SK-N-SH (cell line): ENCODE data around the gene ZBED5. TPM values are rescaled to one million over a fixed set of nuclear protein-coding genes. Genes with fewer than 3 reads are reported as not detected.

ENCODE experiments used
- CTCF ChIA-PET: fragments of 300-600, 350-600 bp; formaldehyde crosslinking; extraction: SDS; loops from one replicate; lab custom pipeline; 2021; lab: Yijun Ruan, JAX
- POLR2A ChIA-PET: fragments of 350-600 bp; sonication (Branson Sonifier 250); formaldehyde crosslinking; extraction: SDS; loops from one replicate; lab custom pipeline; 2020; ENCODE audit warnings: antibody characterized with exemption, inconsistent platforms; lab: Yijun Ruan, JAX
- DNase-seq: peaks from one replicate; pipeline ENCODE4 v3.0.0; 2012
- H2AFZ ChIP-seq: fragments of 200-600 bp; sonication (generic); 2 replicates; pipeline ENCODE4 v1.8.1; 2016; ENCODE audit warnings: antibody characterized with exemption, mild to moderate bottlenecking, low read depth
- H3F3A ChIP-seq: fragments of 200-600 bp; sonication (generic); replicated peaks from 2 replicates; pipeline ENCODE3; 2016; ENCODE audit warnings: antibody characterized with exemption, mild to moderate bottlenecking; ENCODE audit not compliant: insufficient read depth
- H3K27ac ChIP-seq, 2 experiments: fragments of 200-500 bp in 1 of 2; fragments of 200-600 bp in 1 of 2; sonication (Bioruptor generic) in 1 of 2; sonication (generic), shearing (Covaris generic) in 1 of 2; 2 replicates each; pipeline versions ENCODE4 v1.5.1 to v1.6.1; 2014 to 2016; ENCODE audit warnings: low read depth in 2 of 2, inconsistent platforms in 1 of 2, low read length in 1 of 2, mild to moderate bottlenecking in 1 of 2, mixed read lengths in 1 of 2
- H3K27me3 ChIP-seq: fragments of 200-600 bp; sonication (generic), shearing (Covaris generic); 2 replicates; pipeline ENCODE4 v1.6.1; 2016; ENCODE audit warnings: mixed run types; ENCODE audit not compliant: insufficient read depth
- H3K36me3 ChIP-seq, 2 experiments: fragments of 200-500 bp in 1 of 2; fragments of 200-600 bp in 1 of 2; sonication (Bioruptor generic) in 1 of 2; sonication (generic) in 1 of 2; replicated peaks in 1 of 2; 2 replicates each; pipeline versions ENCODE3 to v1.5.1; 2014 to 2016; ENCODE audit warnings: low read length in 1 of 2, mild to moderate bottlenecking in 1 of 2; ENCODE audit not compliant: insufficient read depth in 2 of 2, control insufficient read depth in 1 of 2
- H3K4me1 ChIP-seq, 2 experiments: fragments of 200-500 bp in 1 of 2; fragments of 200-600 bp in 1 of 2; sonication (Bioruptor generic) in 1 of 2; sonication (generic), shearing (Covaris generic) in 1 of 2; 2 replicates each; pipeline versions ENCODE4 v1.5.1 to v1.6.1; 2014 to 2016; ENCODE audit warnings: low read depth in 1 of 2, low read length in 1 of 2, mixed run types in 1 of 2; ENCODE audit not compliant: insufficient read depth in 2 of 2, control insufficient read depth in 1 of 2
- H3K4me2 ChIP-seq: fragments of 200-600 bp; sonication (generic), shearing (Covaris generic); 2 replicates; pipeline ENCODE4 v1.6.1; 2017; ENCODE audit warnings: mixed run types
- H3K4me3 ChIP-seq, 2 experiments: fragments of 200-500 bp in 1 of 2; fragments of 200-600 bp in 1 of 2; sonication (Bioruptor generic) in 1 of 2; sonication (generic), shearing (Covaris generic) in 1 of 2; 2 replicates each; pipeline versions ENCODE4 v1.5.1 to v1.8.1; 2014 to 2016; ENCODE audit warnings: low read depth in 2 of 2, inconsistent platforms in 1 of 2, low read length in 1 of 2, mild to moderate bottlenecking in 1 of 2, mixed read lengths in 1 of 2, moderate library complexity in 1 of 2
- H3K79me2 ChIP-seq: fragments of 200-600 bp; sonication (generic); 2 replicates; pipeline ENCODE4 v1.8.1; 2017; ENCODE audit warnings: mild to moderate bottlenecking; ENCODE audit not compliant: insufficient read depth
- H3K9ac ChIP-seq: fragments of 200-600 bp; sonication (generic); 2 replicates; pipeline ENCODE4 v1.6.1; 2017; ENCODE audit warnings: mixed run types
- H3K9me2 ChIP-seq: fragments of 200-600 bp; sonication (generic); 2 replicates; pipeline ENCODE4 v1.6.1; 2017; ENCODE audit warnings: mixed run types
- H3K9me3 ChIP-seq: fragments of 200-600 bp; sonication (generic); 2 replicates; pipeline ENCODE4 v1.6.1; 2017; ENCODE audit warnings: mixed run types, mild to moderate bottlenecking, moderate library complexity
- H4K20me1 ChIP-seq: fragments of 200-600 bp; sonication (generic); 2 replicates; pipeline ENCODE4 v1.6.1; 2017; ENCODE audit warnings: mild to moderate bottlenecking, mixed run types; ENCODE audit not compliant: insufficient read depth
- CHD2 ChIP-seq: fragments of 150-350 bp; IDR thresholded peaks from 2 replicates; pipeline ENCODE4 v1.6.1; 2018; ENCODE audit warnings: low read length; ENCODE audit not compliant: partially characterized antibody
- CTCF ChIP-seq: fragments of 200-600 bp; sonication (generic); IDR thresholded peaks from 2 replicates; pipeline ENCODE4 v1.6.1; 2017; ENCODE audit warnings: antibody characterized with exemption, mild to moderate bottlenecking, moderate library complexity
- ELF1 ChIP-seq: IDR thresholded peaks from 2 replicates; pipeline ENCODE4 v1.4.0; 2012
- EZH2phosphoT487 ChIP-seq: fragments of 200-600 bp; sonication (generic); IDR thresholded peaks from 2 replicates; pipeline ENCODE4 v1.6.1; 2017; ENCODE audit warnings: low read depth, mixed run types, mild to moderate bottlenecking, antibody characterized with exemption, moderate library complexity, borderline replicate concordance
- FOSL2 ChIP-seq: IDR thresholded peaks from 2 replicates; pipeline ENCODE4 v1.4.0; 2012; ENCODE audit warnings: low read depth, mild to moderate bottlenecking, moderate library complexity, borderline replicate concordance
- FOXJ3 ChIP-seq: sonication (generic); formaldehyde crosslinking; IDR thresholded peaks from 2 replicates; pipeline ENCODE4 v1.5.1; 2020; ENCODE audit warnings: mild to moderate bottlenecking, missing genetic modification reagents
- FOXM1 ChIP-seq: IDR thresholded peaks from 2 replicates; pipeline ENCODE4 v1.4.0; 2012; ENCODE audit warnings: low read depth, mild to moderate bottlenecking
- GABPA ChIP-seq: IDR thresholded peaks from 2 replicates; pipeline ENCODE4 v1.4.0; 2012; ENCODE audit warnings: low read depth, mild to moderate bottlenecking
- GATA2 ChIP-seq: sonication (generic); formaldehyde crosslinking; IDR thresholded peaks from 2 replicates; pipeline ENCODE4 v1.5.0; 2020; ENCODE audit warnings: mild to moderate bottlenecking, missing genetic modification reagents
- JUND ChIP-seq: IDR thresholded peaks from 2 replicates; pipeline ENCODE4 v1.4.0; 2012
- MAX ChIP-seq: IDR thresholded peaks from 2 replicates; pipeline ENCODE4 v1.4.0; 2012; ENCODE audit warnings: low read depth
- MEF2A ChIP-seq: IDR thresholded peaks from 2 replicates; pipeline ENCODE4 v1.4.0; 2012; ENCODE audit warnings: low read depth, borderline replicate concordance
- MXI1 ChIP-seq: IDR thresholded peaks from 2 replicates; pipeline ENCODE4 v1.6.1; 2012; ENCODE audit warnings: mild to moderate bottlenecking, low read depth, low read length, improper control_type of control experiment
- NRF1 ChIP-seq: IDR thresholded peaks from 2 replicates; pipeline ENCODE4 v1.6.1; 2012; ENCODE audit warnings: low read depth, mild to moderate bottlenecking, low read length
- PBX3 ChIP-seq: IDR thresholded peaks from 2 replicates; pipeline ENCODE4; 2012
- POLR2AphosphoS5 ChIP-seq: IDR thresholded peaks from 2 replicates; pipeline ENCODE4 v1.6.1; 2012; ENCODE audit warnings: low read depth, low read length
- RAD21 ChIP-seq: IDR thresholded peaks from 2 replicates; pipeline ENCODE4 v1.6.1; 2012; ENCODE audit warnings: mild to moderate bottlenecking, low read length
- RFX5 ChIP-seq: IDR thresholded peaks from 2 replicates; pipeline ENCODE4 v1.6.1; 2012; ENCODE audit warnings: mild to moderate bottlenecking, improper control_type of control experiment, low read length
- RXRA ChIP-seq: IDR thresholded peaks from 2 replicates; pipeline ENCODE4 v1.4.0; 2012; ENCODE audit warnings: low read depth, mild to moderate bottlenecking, borderline replicate concordance
- SIN3A ChIP-seq: IDR thresholded peaks from 2 replicates; pipeline ENCODE4 v1.6.1; 2012; ENCODE audit warnings: low read depth, mild to moderate bottlenecking, low read length, moderate library complexity, borderline replicate concordance
- SMC3 ChIP-seq: IDR thresholded peaks from 2 replicates; pipeline ENCODE4 v1.6.1; 2012; ENCODE audit warnings: low read depth, low read length, improper control_type of control experiment
- TAF1 ChIP-seq: IDR thresholded peaks from 2 replicates; pipeline ENCODE4 v1.6.1; 2012; ENCODE audit warnings: low read depth, mild to moderate bottlenecking, low read length, moderate library complexity, borderline replicate concordance
- TCF12 ChIP-seq: IDR thresholded peaks from 2 replicates; pipeline ENCODE4 v1.4.0; 2012
- USF1 ChIP-seq: IDR thresholded peaks from 2 replicates; pipeline ENCODE4 v1.4.0; 2012; ENCODE audit warnings: low read depth, borderline replicate concordance
- USF2 ChIP-seq: fragments of 150-350 bp; IDR thresholded peaks from 2 replicates; pipeline ENCODE4 v1.6.1; 2017; ENCODE audit warnings: antibody characterized with exemption, low read length, low read depth, borderline replicate concordance
- YY1 ChIP-seq: IDR thresholded peaks from 2 replicates; pipeline ENCODE4 v1.4.0; 2012; ENCODE audit warnings: low read depth, mild to moderate bottlenecking
- WGBS: methylation state at CpG from one replicate; pipeline ENCODE4 v1.1.6; 2017; ENCODE audit warnings: low lambda C conversion rate; 5-methylcytosine and 5-hydroxymethylcytosine counted together
- polyA plus RNA-seq, 3 experiments: library from polyadenylated mRNA; depleted of rRNA; stranded (reverse); fragments of >200 nt; gene quantifications; 2 replicates each; pipeline ENCODE4 v1.2.3, GENCODE V29; 2012

ZBED5 gene
- polyA plus RNA-seq, 1 of the 3 experiments (the other 2 are of a cell fraction) = 23.5 TPM

GRCh38 chr11:10857709-10858438 lies at the start of gene ZBED5 (continued):
- TF ChIP-seq FOXJ3 (no peak), MXI1 (peak; percentile 58; the same call in 1 of the 2 replicates), GABPA (no peak), TCF12 (no peak; the same call in 1 of the 2 replicates), USF2 (no peak), PBX3 (peak; percentile 99), CHD2 (peak; percentile 10), RAD21 (no peak), NRF1 (peak; percentile 33; the same call in 1 of the 2 replicates), SMC3 (peak; percentile 1; the same call in 1 of the 2 replicates), GATA2 (no peak; the same call in 1 of the 2 replicates), FOXM1 (no peak)

- ChIA-PET POLR2A (interaction anchor here (1.3 kb wide), 1 partner anchor 49 kb away, joined by 4 read pairs; the partner anchor contains the start of gene ZBED5), CTCF (interaction anchor here (1.2 to 1.5 kb wide), 4 partner anchors 15 to 136 kb away, joined by 3 to 8 read pairs (median 4); no protein-coding TSS in a partner anchor)
- WGBS = 57% methylated on average over 2 of the region's 2 CpGs
- TF ChIP-seq POLR2AphosphoS5 (no peak), CTCF (peak; percentile 41), RAD21 (peak; percentile 27), SIN3A (no peak), YY1 (no peak), NRF1 (no peak), CHD2 (no peak), MEF2A (no peak), ELF1 (no peak), TCF12 (no peak), EZH2phosphoT487 (no peak), PBX3 (peak; percentile 58), RFX5 (no peak), JUND (0 out of 2 replicates have a peak, but pooled peaks have one; percentile 25), RXRA (no peak), MAX (no peak), GATA2 (no peak), SMC3 (no peak), FOXM1 (no peak), USF1 (no peak), TAF1 (no peak), FOSL2 (no peak)
Observed at GRCh38 chr11:10906521-10906920, 48.7 kb upstream of the ZBED5 start.

More at GRCh38 chr11:10906521-10906920, 48.7 kb upstream of the ZBED5 start:
- H3K9ac ChIP-seq = no peak overlapping the region
- no peak overlapping the region for H3K4me3 ChIP-seq
- no peaks in the 10 kb centered on the region for H3K27me3 ChIP-seq
- peak overlapping the region; percentile 57 for H2AFZ ChIP-seq
- no peaks in the 10 kb centered on the region for H3K9me3 ChIP-seq
- H3K4me2 ChIP-seq = 0 out of 2 replicates have a peak overlapping the region, but pooled peaks have one; percentile 26
- H3K79me2 ChIP-seq = no peaks in the 10 kb centered on the region
- DNase-seq = no peak
- H3K27ac ChIP-seq = peak overlapping the region in 1 of 2 experiments; percentile 82; a peak in 2 of 4 replicates
- peaks cover 8 to 27% of the 10 kb centered on the region in 2 experiments; a peak in 3 of 4 replicates for H3K4me1 ChIP-seq
- H3K36me3 ChIP-seq = no peaks in the 10 kb centered on the region
- peaks cover 32% of the 10 kb centered on the region for H3F3A ChIP-seq
- H3K9me2 ChIP-seq = no peaks in the 10 kb centered on the region
- no peaks in the 10 kb centered on the region for H4K20me1 ChIP-seq
